HepG2 (cell line): ENCODE data around the gene SLC41A3. TPM values are rescaled to one million over a fixed set of nuclear protein-coding genes. Genes with fewer than 3 reads are reported as not detected.

Experiments
- ATAD3A ChIP-seq: sonication (generic); formaldehyde crosslinking; IDR thresholded peaks from 2 replicates; pipeline ENCODE4 v1.4.0; 2020; ENCODE audit warnings: missing genetic modification reagents
- CREM ChIP-seq, 2 experiments: sonication (generic) in 1 of 2; formaldehyde crosslinking in 1 of 2; IDR thresholded peaks; 2 replicates each; pipeline versions ENCODE4 v1.4.0 to v1.6.1; 2016 to 2020; ENCODE audit warnings: antibody characterized with exemption in 1 of 2, mild to moderate bottlenecking in 1 of 2, missing genetic modification reagents in 1 of 2
- GATAD2A ChIP-seq: IDR thresholded peaks from 2 replicates; pipeline ENCODE4 v1.6.1; 2016
- HOXD1 ChIP-seq: sonication (generic); formaldehyde crosslinking; IDR thresholded peaks from 2 replicates; pipeline ENCODE4 v1.5.0; 2020; ENCODE audit warnings: missing genetic modification reagents
- IKZF4 ChIP-seq: sonication (generic); formaldehyde crosslinking; IDR thresholded peaks from 2 replicates; pipeline ENCODE4 v1.5.1; 2020; ENCODE audit warnings: borderline replicate concordance, mild to moderate bottlenecking, low read depth, missing genetic modification reagents; ENCODE audit errors: not compliant biosample characterization
- KAT8 ChIP-seq: IDR thresholded peaks from 2 replicates; pipeline ENCODE4 v1.6.1; 2016; ENCODE audit warnings: missing genetic modification reagents, missing compliant biosample characterization
- MAZ ChIP-seq, 2 experiments: sonication (generic) in 1 of 2; formaldehyde crosslinking in 1 of 2; IDR thresholded peaks; 2 replicates each; pipeline versions ENCODE4 v1.5.0 to v1.6.1; 2012 to 2020; ENCODE audit warnings: low read depth in 2 of 2, mild to moderate bottlenecking in 2 of 2, borderline replicate concordance in 1 of 2, improper control_type of control experiment in 1 of 2, low read length in 1 of 2, missing genetic modification reagents in 1 of 2, moderate library complexity in 1 of 2
- NR2F6 ChIP-seq, 2 experiments: IDR thresholded peaks; 2 replicates each; pipeline ENCODE4 v1.6.1; 2016; ENCODE audit warnings: antibody characterized with exemption in 1 of 2, mild to moderate bottlenecking in 1 of 2
- POLR2A ChIP-seq, 2 experiments: IDR thresholded peaks; 2 replicates each; pipeline ENCODE4 v1.6.1; 2011; ENCODE audit warnings: low read depth in 2 of 2, low read length in 2 of 2, mild to moderate bottlenecking in 1 of 2, moderate library complexity in 1 of 2; ENCODE audit not compliant: insufficient read depth in 1 of 2
- TBX2 ChIP-seq: sonication (generic); formaldehyde crosslinking; IDR thresholded peaks from 2 replicates; pipeline ENCODE4 v1.5.0; 2020; ENCODE audit warnings: missing genetic modification reagents, mild to moderate bottlenecking, borderline replicate concordance
- TP53 ChIP-seq: sonication (generic); formaldehyde crosslinking; conservative IDR thresholded peaks from 2 replicates; pipeline ENCODE4 v1.4.0; 2020; ENCODE audit warnings: missing genetic modification reagents
- ZFP1 ChIP-seq: IDR thresholded peaks from 2 replicates; pipeline ENCODE4 v1.6.1; 2016
- ZFP82 ChIP-seq: sonication (generic); formaldehyde crosslinking; IDR thresholded peaks from 2 replicates; pipeline ENCODE4 v1.5.1; 2020; ENCODE audit warnings: mild to moderate bottlenecking, missing genetic modification reagents, borderline replicate concordance
- ZNF10 ChIP-seq: sonication (generic); formaldehyde crosslinking; IDR thresholded peaks from 2 replicates; pipeline ENCODE4 v1.4.0; 2020; ENCODE audit warnings: mild to moderate bottlenecking, low read depth, missing genetic modification reagents, borderline replicate concordance
- ZNF317 ChIP-seq: sonication (generic); formaldehyde crosslinking; IDR thresholded peaks from 2 replicates; pipeline ENCODE4 v1.5.0; 2020; ENCODE audit warnings: mild to moderate bottlenecking, missing genetic modification reagents
- ZNF333 ChIP-seq: sonication (generic); formaldehyde crosslinking; IDR thresholded peaks from 2 replicates; pipeline ENCODE4 v1.4.0; 2020; ENCODE audit warnings: mild to moderate bottlenecking, missing genetic modification reagents, borderline replicate concordance
- ZNF775 ChIP-seq: sonication (generic); formaldehyde crosslinking; IDR thresholded peaks from 2 replicates; pipeline ENCODE4 v1.4.0; 2020; ENCODE audit warnings: missing genetic modification reagents, mild to moderate bottlenecking, moderate library complexity, borderline replicate concordance
- polyA plus RNA-seq, 8 experiments: library from polyadenylated mRNA; depleted of rRNA in 3 of 8; stranded (reverse) in 7 of 8; unstranded in 1 of 8; fragments of >200 nt; fragmentation: Illumina TruSeq in 4 of 8; extraction: Trizol in 4 of 8; gene quantifications; 2 replicates each; pipeline versions ENCODE4 v1.2.1 to v1.2.3, GENCODE V29; 2011 to 2016; ENCODE audit warnings: low read depth in 4 of 8, missing spikeins in 1 of 8, mixed read lengths in 1 of 8; ENCODE audit not compliant: insufficient read depth in 1 of 8
- total RNA-seq, 5 experiments: library from RNA; depleted of rRNA; stranded (reverse); fragments of >200 nt; fragmentation: Illumina TruSeq; extraction: Trizol; gene quantifications; 2 replicates each; pipeline ENCODE4 v1.2.3, GENCODE V29; 2016; ENCODE audit warnings: low read depth in 1 of 5
- TF ChIP-seq, protein P1 (sequence below): sonication (generic); formaldehyde crosslinking; IDR thresholded peaks from 2 replicates; pipeline ENCODE4 v1.9.0; 2021; ENCODE audit warnings: missing genetic modification reagents, borderline replicate concordance
- TF ChIP-seq, protein P2 (sequence below): sonication (generic); formaldehyde crosslinking; IDR thresholded peaks from 2 replicates; pipeline ENCODE4 v1.5.0; 2020; ENCODE audit warnings: missing genetic modification reagents
- TF ChIP-seq, protein P3 (sequence below): sonication (generic); formaldehyde crosslinking; IDR thresholded peaks from 2 replicates; pipeline ENCODE4 v1.8.0; 2022; ENCODE audit warnings: missing genetic modification reagents, mild to moderate bottlenecking, borderline replicate concordance
- TF ChIP-seq, protein P4 (sequence below): sonication (generic); formaldehyde crosslinking; IDR thresholded peaks from 2 replicates; pipeline ENCODE4 v1.5.0; 2020; ENCODE audit warnings: missing genetic modification reagents
- TF ChIP-seq, protein P5 (sequence below): IDR thresholded peaks from 2 replicates; pipeline ENCODE4 v1.6.1; 2016
- TF ChIP-seq, protein P6 (sequence below): sonication (generic); formaldehyde crosslinking; IDR thresholded peaks from 2 replicates; pipeline ENCODE4 v1.4.0; 2020; ENCODE audit warnings: missing genetic modification reagents, mild to moderate bottlenecking, borderline replicate concordance

The SLC41A3 gene
- total and polyA plus RNA-seq, 2 of the 13 experiments (the other 11 are each of a cell fraction or from before 2014, with no cell fraction given), result 26.0 to 71.1 TPM

DNA sequence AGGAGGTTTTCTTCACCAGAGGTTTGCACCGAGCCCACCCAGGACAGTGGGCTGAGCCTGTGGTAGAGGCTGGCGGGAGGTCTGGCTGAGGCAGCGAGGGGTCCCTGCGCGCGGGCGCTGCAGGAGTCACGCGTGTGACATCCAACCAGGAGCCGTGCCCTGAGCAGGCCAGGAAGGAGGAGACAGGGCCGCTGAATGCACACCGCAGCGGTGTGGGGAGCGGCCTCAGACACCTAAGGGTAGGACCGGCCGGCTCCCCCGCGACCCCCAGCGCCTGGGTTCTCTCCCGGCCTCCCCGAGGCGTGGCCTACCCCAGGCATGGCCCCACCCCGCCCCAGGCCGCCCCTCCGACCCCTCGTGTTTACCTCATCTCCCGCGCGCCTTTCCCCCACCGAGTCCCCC, 412 bp downstream of the SLC41A3 start (continued):
- TF ChIP-seq, protein P1, sequence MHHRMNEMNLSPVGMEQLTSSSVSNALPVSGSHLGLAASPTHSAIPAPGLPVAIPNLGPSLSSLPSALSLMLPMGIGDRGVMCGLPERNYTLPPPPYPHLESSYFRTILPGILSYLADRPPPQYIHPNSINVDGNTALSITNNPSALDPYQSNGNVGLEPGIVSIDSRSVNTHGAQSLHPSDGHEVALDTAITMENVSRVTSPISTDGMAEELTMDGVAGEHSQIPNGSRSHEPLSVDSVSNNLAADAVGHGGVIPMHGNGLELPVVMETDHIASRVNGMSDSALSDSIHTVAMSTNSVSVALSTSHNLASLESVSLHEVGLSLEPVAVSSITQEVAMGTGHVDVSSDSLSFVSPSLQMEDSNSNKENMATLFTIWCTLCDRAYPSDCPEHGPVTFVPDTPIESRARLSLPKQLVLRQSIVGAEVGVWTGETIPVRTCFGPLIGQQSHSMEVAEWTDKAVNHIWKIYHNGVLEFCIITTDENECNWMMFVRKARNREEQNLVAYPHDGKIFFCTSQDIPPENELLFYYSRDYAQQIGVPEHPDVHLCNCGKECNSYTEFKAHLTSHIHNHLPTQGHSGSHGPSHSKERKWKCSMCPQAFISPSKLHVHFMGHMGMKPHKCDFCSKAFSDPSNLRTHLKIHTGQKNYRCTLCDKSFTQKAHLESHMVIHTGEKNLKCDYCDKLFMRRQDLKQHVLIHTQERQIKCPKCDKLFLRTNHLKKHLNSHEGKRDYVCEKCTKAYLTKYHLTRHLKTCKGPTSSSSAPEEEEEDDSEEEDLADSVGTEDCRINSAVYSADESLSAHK (CRISPR knock-in tag), result no peak
- TF ChIP-seq HOXD1 (CRISPR knock-in tag), result 0 out of 2 replicates have a peak, but pooled peaks have one; percentile 8
- 0 out of 2 replicates have a peak, but pooled peaks have one; percentile 3 for TF ChIP-seq MAZ (IDR thresholded peaks at IDR 0.05; ENCODE audit: borderline replicate concordance, low read depth, low read length)
- TF ChIP-seq MAZ (CRISPR knock-in tag; IDR thresholded peaks at IDR 0.05; ENCODE audit: low read depth), result no peak
- TF ChIP-seq ZNF333 (CRISPR knock-in tag), result peak; percentile 63; the same call in 1 of the 2 replicates
- TF ChIP-seq TBX2, result 0 out of 2 replicates have a peak, but pooled peaks have one; percentile 7
- no peak for TF ChIP-seq ZNF10 (CRISPR knock-in tag)
- TF ChIP-seq ZFP1, result no peak
- no peak for TF ChIP-seq POLR2A (IDR thresholded peaks at IDR 0.05; ENCODE audit: insufficient read depth in 1 of 2, low read depth in 2 of 2, low read length in 2 of 2)
- TF ChIP-seq, protein P2, sequence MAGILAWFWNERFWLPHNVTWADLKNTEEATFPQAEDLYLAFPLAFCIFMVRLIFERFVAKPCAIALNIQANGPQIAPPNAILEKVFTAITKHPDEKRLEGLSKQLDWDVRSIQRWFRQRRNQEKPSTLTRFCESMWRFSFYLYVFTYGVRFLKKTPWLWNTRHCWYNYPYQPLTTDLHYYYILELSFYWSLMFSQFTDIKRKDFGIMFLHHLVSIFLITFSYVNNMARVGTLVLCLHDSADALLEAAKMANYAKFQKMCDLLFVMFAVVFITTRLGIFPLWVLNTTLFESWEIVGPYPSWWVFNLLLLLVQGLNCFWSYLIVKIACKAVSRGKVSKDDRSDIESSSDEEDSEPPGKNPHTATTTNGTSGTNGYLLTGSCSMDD, result no peak
- peak; percentile 66; the same call in 1 of the 2 replicates for TF ChIP-seq ZFP82 (CRISPR knock-in tag)
- peak; percentile 14; the same call in 1 of the 2 replicates for TF ChIP-seq GATAD2A
- TF ChIP-seq TP53, result no peak
- TF ChIP-seq, protein P3, sequence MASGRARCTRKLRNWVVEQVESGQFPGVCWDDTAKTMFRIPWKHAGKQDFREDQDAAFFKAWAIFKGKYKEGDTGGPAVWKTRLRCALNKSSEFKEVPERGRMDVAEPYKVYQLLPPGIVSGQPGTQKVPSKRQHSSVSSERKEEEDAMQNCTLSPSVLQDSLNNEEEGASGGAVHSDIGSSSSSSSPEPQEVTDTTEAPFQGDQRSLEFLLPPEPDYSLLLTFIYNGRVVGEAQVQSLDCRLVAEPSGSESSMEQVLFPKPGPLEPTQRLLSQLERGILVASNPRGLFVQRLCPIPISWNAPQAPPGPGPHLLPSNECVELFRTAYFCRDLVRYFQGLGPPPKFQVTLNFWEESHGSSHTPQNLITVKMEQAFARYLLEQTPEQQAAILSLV, result no peak
- peak; percentile 12; the same call in 1 of the 2 replicates for TF ChIP-seq KAT8 (CRISPR knock-in tag)
- TF ChIP-seq, protein P4, sequence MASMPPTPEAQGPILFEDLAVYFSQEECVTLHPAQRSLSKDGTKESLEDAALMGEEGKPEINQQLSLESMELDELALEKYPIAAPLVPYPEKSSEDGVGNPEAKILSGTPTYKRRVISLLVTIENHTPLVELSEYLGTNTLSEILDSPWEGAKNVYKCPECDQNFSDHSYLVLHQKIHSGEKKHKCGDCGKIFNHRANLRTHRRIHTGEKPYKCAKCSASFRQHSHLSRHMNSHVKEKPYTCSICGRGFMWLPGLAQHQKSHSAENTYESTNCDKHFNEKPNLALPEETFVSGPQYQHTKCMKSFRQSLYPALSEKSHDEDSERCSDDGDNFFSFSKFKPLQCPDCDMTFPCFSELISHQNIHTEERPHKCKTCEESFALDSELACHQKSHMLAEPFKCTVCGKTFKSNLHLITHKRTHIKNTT, result no peak
- no peak for TF ChIP-seq ZNF775 (CRISPR knock-in tag)
- no peak for TF ChIP-seq ATAD3A (CRISPR knock-in tag)
- TF ChIP-seq, protein P5, sequence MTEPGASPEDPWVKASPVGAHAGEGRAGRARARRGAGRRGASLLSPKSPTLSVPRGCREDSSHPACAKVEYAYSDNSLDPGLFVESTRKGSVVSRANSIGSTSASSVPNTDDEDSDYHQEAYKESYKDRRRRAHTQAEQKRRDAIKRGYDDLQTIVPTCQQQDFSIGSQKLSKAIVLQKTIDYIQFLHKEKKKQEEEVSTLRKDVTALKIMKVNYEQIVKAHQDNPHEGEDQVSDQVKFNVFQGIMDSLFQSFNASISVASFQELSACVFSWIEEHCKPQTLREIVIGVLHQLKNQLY (CRISPR knock-in tag), result no peak
- peak; percentile 50; the same call in 1 of the 2 replicates for TF ChIP-seq ZNF317 (CRISPR knock-in tag)
- TF ChIP-seq CREM (IDR thresholded peaks at IDR 0.05), result no peak
- no peak for TF ChIP-seq CREM (CRISPR knock-in tag; IDR thresholded peaks at IDR 0.05)
- no peak for TF ChIP-seq IKZF4
- no peak for TF ChIP-seq NR2F6 (IDR thresholded peaks at IDR 0.05)
- TF ChIP-seq NR2F6 (CRISPR knock-in tag; IDR thresholded peaks at IDR 0.05), result no peak
- TF ChIP-seq, protein P6, sequence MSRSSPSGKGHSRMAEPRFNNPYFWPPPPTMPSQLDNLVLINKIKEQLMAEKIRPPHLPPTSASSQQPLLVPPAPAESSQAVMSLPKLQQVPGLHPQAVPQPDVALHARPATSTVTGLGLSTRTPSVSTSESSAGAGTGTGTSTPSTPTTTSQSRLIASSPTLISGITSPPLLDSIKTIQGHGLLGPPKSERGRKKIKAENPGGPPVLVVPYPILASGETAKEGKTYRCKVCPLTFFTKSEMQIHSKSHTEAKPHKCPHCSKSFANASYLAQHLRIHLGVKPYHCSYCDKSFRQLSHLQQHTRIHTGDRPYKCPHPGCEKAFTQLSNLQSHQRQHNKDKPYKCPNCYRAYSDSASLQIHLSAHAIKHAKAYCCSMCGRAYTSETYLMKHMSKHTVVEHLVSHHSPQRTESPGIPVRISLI (CRISPR knock-in tag), result no peak
